GM19023 (cell line): ENCODE data around the gene RAB12.
"Not testable (repeated sequence)": the region's sequence is repeated elsewhere in the genome, so short reads cannot be mapped to it uniquely, and the experiment has no call there.

ENCODE experiments used
- ATAC-seq: cut with Tn5 transposase; IDR thresholded peaks from one replicate; pipeline ENCODE4 v1.9.1; 2021; ENCODE audit warnings: mild to moderate bottlenecking, moderate library complexity; ENCODE audit not compliant: unreplicated experiment

Gene RAB12

DNA sequence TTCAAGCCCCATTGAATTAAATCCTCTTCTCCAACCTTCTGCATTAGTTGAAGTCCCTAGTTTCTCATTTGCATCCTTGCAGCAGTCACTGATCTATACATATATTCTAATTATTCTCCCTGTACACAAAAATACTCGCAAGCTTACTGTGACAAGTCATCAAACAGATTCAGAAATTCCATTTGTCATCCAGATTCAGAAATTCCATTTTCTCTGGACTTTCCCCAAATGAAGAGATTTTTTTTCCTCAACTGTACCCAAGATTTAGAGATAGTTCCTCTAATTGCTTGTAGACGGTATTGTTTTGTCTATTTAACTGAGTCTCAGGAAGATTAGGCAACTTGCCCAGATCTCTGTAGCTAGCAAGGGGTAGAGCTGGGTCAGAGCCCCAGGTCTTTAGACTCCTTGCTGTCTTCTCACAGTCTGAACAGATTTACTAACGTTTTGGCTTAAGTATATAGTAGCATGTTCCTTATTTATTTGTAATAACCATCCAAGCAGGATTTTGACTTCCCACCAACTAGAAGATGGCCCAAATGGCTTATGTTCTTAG is 34.2 kb downstream of the RAB12 start:
- ATAC-seq = no peak

DNA sequence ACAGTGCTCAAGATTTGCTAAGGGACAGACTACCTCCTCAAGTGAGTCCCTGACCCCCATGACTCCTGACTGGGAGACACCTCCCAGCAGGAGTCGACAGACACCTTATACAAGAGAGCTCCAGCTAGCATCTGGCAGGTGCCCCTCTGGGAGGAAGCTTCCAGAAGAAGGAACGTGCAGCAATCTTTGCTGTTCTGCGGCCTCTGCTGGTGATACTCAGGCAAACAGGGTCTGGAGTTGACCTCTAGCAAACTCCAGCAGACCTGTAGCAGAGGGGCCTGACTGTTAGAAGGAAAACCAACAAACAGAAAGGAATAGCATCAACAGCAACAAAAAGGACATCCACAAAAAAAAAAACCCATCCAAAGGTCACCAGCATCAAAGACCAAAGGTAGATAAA is 38.1 kb downstream of the RAB12 start:
- not testable (repeated sequence) for ATAC-seq

DNA sequence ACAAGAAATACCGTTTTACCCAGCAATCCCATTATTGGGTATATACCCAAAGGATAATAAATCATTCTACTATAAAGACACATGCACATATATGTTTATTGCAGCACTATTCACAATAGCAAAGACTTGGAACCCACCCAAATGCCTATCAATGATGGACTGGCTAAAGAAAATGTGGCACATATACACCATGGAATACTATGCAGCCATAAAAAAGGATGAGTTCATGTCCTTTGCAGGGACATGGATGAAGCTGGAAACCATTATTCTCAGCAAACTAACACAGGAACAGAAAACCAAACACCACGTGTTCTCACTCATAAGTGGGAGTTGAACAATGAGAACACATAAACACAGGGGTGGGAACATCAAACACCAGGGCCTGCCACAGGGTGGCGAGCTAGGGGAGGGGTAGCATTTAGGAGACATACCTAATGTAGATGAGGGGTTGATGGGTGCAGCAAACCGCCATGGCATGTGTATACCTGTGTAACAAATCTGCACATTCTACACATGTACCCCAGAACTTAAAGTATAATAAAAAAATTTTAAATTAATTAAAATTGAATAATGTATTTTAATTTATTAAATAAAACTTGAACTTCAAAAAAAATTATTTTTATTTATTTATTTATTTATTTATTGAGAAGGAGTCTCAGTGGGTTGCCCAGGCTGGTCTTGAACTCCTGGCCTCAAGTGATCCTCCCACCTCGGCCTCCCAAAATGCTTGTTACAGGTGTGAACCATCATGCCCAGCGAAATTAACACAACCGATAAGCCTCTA is 42.4 kb downstream of the RAB12 start:
- not testable (repeated sequence) for ATAC-seq

DNA sequence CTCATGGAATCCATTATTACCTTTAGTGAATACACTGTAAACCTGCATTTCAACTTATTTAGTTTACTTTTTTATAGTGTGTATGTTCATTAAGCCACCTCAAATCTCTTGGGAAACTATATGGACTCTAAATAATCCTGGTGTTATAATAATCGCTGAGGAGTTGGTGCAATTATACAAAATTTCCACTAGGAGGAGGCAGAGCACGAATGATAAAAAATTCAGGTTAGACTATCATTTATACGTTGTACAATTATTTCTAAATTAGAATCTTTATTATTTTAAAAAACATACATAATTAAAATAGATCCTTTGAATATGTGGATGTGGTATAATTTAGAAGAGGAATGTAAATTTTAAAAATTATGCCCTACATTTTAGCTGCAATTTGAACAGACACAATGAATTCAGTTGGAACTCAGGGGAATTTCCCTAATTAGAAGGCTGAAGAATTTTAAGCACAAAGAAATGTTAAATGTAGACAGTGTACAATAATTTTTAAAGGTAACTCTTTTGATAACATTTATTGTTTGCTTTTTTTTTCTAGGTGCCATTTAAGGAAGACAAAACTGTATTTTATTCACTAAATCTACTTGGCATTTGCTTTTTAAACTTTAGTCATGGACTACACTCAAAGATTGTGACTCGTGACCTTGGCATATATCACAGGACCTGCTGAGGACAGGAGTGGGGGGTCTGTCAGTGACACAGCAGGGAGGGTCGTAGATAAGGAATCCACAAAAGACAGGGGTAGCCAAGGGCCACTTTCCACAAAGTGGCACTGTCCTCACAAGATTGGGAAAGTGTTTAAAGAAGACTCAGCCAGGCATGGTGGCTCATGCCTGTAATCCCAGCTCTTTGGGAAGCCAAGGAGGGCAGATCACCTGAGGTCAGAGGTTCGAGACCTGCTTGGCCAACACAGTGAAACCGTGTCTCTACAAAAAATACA is 45.5 kb downstream of the RAB12 start:
- no peak for ATAC-seq

DNA sequence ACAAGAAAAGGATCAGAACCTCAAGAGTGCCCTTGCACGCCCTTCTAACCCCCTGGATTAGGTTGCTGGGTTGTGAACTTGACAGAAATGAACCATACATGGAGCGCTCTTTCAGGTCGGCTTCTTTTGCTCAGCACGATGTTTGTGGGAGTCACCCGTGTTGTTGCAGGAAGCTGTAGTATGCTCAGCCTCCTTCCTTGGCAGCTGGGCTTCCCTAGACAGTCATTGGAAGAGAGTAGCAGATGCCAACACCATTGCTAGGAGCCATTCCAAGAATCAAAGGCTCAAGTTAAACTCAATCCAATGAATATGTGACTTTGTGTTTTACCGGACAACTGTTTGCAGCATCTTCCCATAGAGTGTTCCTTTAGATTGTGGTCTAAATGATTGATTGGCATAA is 47.0 kb downstream of the RAB12 start:
- ATAC-seq = no peak

DNA sequence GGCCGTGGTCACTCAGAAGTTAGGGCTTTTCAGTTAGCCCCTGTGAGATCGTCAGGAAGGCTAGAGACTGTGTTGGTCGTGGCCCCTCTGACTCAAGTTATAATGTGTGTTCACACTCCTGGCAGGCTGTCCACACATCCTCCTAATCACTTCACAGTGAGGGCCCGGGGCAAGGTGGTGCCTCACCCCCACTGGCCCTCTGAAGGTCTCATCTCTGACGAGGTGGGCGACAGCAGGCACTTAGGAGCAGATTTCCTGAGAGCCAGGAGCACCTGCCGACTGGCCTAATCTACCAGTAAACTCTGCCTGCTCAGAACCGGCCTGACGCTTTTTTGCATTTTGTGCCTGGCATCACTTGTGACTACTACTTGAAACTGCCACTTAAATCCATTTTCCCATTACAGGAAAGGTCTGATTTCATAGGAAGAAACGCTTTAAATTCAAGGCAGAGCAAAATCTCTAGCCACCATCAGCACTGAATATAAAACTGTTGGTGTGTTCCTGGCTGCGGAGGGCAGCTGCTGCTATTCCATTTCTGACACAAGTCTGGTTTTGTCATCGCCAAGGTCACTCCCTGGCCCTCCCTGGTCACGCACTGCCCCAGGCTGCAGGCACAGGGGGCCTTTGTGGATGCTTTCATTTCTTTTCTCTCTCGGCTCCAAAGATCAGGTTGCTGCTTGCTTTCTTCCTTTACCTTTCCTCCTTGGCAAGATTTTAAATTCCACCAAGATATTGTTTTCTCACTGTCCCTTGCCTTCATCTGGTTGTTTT is 48.0 kb downstream of the RAB12 start:
- no peak for ATAC-seq

- ATAC-seq = no peak
Measured at GRCh38 chr18:8657873-8658470, 48.7 kb downstream of the RAB12 start.

GRCh38 chr18:8658858-8659485 is 49.7 kb downstream of the RAB12 start:
- no peak for ATAC-seq

DNA sequence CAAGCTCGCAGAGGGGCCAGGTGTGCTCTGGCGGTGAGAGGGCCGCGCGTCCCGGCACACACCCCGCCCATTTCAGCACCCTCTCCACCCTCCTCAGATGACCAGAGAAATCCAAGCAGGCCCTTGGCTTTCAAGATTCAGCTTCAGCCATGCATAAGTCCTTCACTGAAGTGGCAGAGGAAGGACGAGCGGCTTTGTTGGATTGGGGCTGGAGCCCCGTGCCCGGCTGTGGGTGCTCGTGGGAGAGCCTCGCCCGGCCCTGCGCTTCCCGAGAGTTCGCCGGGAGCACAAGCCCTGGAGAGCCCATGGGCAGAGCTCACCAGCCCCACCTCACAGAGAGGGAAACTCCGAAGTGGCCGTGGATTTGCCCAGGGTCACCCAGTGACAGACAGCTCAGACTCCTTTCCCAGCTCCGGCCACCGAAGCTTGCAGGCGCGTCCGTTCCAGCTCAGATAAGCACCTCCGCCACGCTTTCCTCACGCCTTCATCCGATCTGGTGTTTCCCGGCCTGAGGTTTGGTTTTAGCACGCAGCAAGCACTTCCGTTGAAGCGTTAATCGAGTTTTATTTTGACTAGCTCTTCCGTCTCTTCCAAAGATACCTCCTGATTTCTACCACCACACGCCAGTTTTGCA is 50.5 kb downstream of the RAB12 start:
- no peak for ATAC-seq

DNA sequence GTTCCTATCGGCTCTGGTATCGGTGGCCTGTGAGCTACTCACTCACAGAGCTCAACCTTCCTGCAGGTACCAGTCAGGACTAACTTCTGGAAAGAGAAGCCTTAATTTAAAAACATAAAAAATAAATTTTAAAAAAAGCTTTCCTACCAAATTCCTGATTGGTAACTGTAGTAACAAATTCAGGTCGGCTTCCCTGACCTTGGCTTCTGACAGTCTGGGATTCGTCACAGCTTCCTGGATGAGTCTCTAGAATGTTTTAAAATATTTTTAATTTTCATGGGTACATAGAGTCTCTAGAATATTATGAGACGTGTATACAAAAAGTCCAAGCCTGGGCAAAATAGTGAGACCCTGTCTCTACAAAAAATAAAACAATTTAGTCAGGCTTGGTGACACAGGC is 51.1 kb downstream of the RAB12 start:
- no peak for ATAC-seq

GRCh38 chr18:8661754-8662559 is 52.7 kb downstream of the RAB12 start:
- ATAC-seq = no peak

DNA sequence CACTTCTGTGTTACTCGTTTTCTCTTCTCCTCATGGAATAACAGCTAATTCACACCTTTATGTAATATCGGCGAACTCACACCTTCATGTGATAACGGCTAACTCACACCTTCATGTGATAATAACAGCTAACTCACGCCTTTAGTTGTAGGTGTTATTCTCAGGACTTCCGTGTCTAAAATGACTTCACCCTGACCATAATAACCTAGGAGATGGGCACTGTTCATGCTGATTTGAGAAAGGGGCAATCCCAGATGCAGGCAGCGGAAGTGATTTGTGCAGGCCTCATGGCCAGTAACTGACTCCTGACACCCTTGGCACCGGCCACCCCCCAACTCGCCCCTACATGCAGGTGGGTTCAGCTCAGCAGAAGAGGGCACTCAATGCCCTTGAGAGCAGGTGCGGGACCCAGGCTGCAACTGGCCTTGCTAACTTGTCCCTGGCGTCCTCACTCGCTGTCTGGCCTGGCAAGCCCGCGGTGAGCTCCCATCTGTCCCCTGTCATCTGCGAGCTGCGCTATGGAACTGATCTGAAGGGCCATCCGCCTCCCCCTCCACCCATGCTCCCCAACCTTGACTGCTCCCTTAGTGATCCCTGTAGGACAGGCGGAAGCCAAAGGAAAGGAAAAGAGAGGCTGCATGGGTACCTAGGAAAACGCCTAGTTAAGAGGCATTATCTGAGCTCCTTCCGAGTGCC is 53.5 kb downstream of the RAB12 start:
- ATAC-seq = no peak

DNA sequence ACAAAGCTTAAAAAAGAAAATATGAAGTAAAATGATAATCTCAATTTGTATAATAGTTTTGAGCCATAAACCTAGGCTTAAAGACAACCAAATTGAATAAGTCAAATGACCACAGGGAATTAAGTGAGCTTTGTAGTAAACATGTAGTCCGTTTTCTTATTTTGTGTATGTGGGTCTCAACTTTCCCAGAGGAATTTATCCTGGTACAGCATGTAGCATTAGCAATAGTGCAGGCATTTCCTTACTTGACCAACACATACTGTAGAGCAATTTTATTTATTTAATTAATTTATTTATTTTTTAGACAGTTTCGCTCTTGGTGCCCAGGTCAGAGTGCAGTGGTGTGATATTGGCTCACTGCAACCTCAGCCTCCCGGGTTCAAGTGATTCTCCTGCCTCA is 58.6 kb downstream of the RAB12 start:
- ATAC-seq = no peak

DNA sequence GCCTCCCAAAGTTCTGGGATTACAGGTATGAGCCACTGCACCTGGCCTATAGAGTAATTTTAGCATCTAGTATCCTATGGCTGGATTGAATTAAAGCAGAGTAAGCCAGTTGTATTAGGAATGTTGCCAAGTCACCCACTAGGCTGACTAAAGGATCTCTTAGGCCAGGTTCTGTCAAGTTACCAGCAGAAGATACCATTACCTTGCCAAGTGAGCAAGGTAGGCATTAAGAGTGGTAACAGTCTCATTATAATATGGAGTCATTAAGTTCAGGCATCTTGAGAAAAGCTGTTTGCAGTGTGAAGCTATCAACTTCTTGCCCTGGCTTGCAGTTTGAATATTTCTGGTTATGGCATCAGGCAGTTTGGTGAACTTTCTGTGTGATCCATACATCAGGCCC is 59.1 kb downstream of the RAB12 start:
- ATAC-seq = no peak

GRCh38 chr18:8669571-8669970 is 60.3 kb downstream of the RAB12 start:
- ATAC-seq = no peak

DNA sequence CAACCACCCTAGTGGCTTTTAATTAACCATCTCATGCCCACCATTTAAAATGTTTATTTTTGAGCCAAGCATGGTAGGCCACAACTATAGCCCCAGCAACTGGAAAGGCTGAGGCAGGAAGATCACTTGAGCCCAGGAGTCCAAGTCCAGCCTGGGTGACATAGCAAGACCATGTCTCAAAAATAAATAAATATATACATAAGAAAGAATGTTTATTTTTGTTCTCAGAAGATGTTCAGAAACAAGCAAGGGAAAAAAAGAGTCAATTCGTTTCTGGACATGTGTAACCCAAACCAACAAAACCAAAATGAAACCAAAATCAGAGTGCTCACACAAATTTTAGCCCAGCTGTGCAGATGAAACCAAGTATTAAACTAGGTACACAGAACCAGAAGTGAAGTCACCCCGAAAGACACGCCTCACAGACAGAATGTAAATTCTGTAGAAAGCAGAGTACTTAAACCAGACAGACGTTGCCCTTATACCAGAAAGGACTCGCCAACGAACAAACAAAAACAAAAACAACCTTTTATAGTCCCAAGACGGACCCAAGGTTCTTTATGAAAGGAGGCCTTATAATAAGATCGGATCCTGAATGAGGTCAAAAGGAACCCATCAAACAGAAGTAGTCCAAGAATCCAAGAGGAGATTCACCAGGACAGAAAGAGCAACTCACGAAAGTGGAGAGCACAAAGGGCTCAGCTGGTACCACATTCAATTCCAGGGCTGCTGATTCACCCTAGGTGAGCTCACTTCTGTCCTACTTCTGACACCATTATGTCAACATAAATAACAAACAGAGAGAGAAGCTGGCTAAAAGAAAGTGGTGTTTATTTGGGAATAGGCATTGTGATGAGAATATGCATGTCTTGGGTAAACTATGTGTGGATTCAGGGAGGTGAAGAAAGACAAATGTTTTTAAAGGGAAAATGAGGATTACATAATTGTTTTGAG is 64.3 kb downstream of the RAB12 start:
- peak; percentile 92 for ATAC-seq

- no peak for ATAC-seq
Measured at GRCh38 chr18:8675057-8675456, 65.8 kb downstream of the RAB12 start.
